CD4-positive, alpha-beta T cell (primary cell): ENCODE results near the gene PDE7B. TPM values are rescaled to one million over a fixed set of nuclear protein-coding genes. Genes with fewer than 3 reads are reported as not detected.

ENCODE experiments used
- ATAC-seq: fragments of 200-7000 bp; cut with Tn5 transposase; one replicate; pipeline ENCODE4 v1.10.0; 2022; ENCODE audit warnings: mild to moderate bottlenecking; ENCODE audit not compliant: poor library complexity
- CTCF ChIA-PET: fragments of 350-600 bp; sonication (Branson Sonifier 250); formaldehyde crosslinking; loops from one replicate; lab custom pipeline; 2021; ENCODE audit warnings: antibody characterized with exemption, inconsistent platforms; lab: Charles Lee
- POLR2A ChIA-PET: fragments of 350-600 bp; sonication (Branson Sonifier 250); formaldehyde crosslinking; loops from one replicate; lab custom pipeline; 2021; ENCODE audit warnings: antibody characterized with exemption, inconsistent platforms; lab: Charles Lee
- DNase-seq, 14 experiments: peaks; one replicate each; pipeline ENCODE4 v3.0.0-alpha.2; 2013 to 2020; ENCODE audit warnings: mixed read lengths in 2 of 14
- H3K27ac ChIP-seq, 2 donors: one replicate each; pipeline versions ENCODE4 v1.5.1 to v1.7.0; 2013; ENCODE audit warnings: low read length in 2 of 2, low read depth in 1 of 2, mild to moderate bottlenecking in 1 of 2
- H3K27me3 ChIP-seq, 2 experiments: 1 replicate in 1 of 2; 2 replicates in 1 of 2; pipeline versions ENCODE4 v1.6.1 to v1.7.0; 2013; ENCODE audit warnings: low read length in 2 of 2, control low read depth in 1 of 2, mild to moderate bottlenecking in 1 of 2, moderate library complexity in 1 of 2; ENCODE audit not compliant: insufficient read depth in 2 of 2, control insufficient read depth in 1 of 2
- H3K36me3 ChIP-seq: one replicate; pipeline ENCODE4 v1.6.1; 2013; ENCODE audit warnings: low read length, control low read depth; ENCODE audit not compliant: insufficient read depth
- H3K4me1 ChIP-seq: one replicate; pipeline ENCODE4 v1.6.1; 2013; ENCODE audit warnings: low read length, control low read depth; ENCODE audit not compliant: insufficient read depth
- H3K4me3 ChIP-seq: one replicate; pipeline ENCODE4 v1.5.1; 2013; ENCODE audit warnings: mild to moderate bottlenecking, low read length, moderate library complexity
- H3K9me3 ChIP-seq, 2 experiments: 1 replicate in 1 of 2; 2 replicates in 1 of 2; pipeline versions ENCODE4 v1.6.1 to v1.7.0; 2013; ENCODE audit warnings: low read length in 2 of 2, mild to moderate bottlenecking in 2 of 2, control low read depth in 1 of 2, moderate library complexity in 1 of 2; ENCODE audit not compliant: control insufficient read depth in 1 of 2, insufficient read depth in 1 of 2
- H3K27ac Mint-ChIP-seq: one replicate; pipeline ENCODE4 v1.8.0; 2020; ENCODE audit warnings: mixed read lengths
- H3K27me3 Mint-ChIP-seq: one replicate; pipeline ENCODE4 v1.8.0; 2021; ENCODE audit warnings: mixed read lengths
- H3K36me3 Mint-ChIP-seq: one replicate; pipeline ENCODE4 v1.8.0; 2021; ENCODE audit warnings: low read depth, mixed read lengths
- H3K4me1 Mint-ChIP-seq: one replicate; pipeline ENCODE4 v1.8.0; 2021; ENCODE audit warnings: low read depth, mixed read lengths
- H3K4me3 Mint-ChIP-seq: one replicate; pipeline ENCODE4 v1.8.0; 2020; ENCODE audit warnings: mild to moderate bottlenecking, mixed read lengths
- H3K9me3 Mint-ChIP-seq: one replicate; pipeline ENCODE4 v1.8.0; 2020; ENCODE audit warnings: mixed read lengths
- intact Hi-C, 2 experiments: fragments of 100-400 bp; cut with DNase I in 1 of 2; cut with micrococcal nuclease in 1 of 2; formaldehyde crosslinking; loops; one replicate each; pipeline versions ENCODE4 v1.15.1 to v1.9.0; 2023 to 2025; cut with DNase I, micrococcal nuclease
- total RNA-seq, 174 experiments: library from RNA in 2 of 174; stranded (reverse) in 2 of 174; gene quantifications; one replicate each; pipeline ENCODE4 v1.2.3 and lab custom pipeline; 2021 to 2026
- TF ChIP-seq, protein P1 (sequence below): fragments of 200-600 bp; IDR thresholded peaks from one replicate; pipeline ENCODE4 v1.8.0; 2022; ENCODE audit warnings: antibody characterized with exemption, mild to moderate bottlenecking

PDE7B gene
- total RNA-seq, 2 experiments from 2014 or later = 0.25 to 0.34 TPM

GRCh38 chr6:136076496-136076895, 225.0 kb downstream of the PDE7B start:
- no peak overlapping the region for H3K4me3 ChIP-seq
- no peaks in the 10 kb centered on the region for H3K9me3 ChIP-seq
- H3K27me3 ChIP-seq = no peaks in the 10 kb centered on the region
- Mint-ChIP-seq H3K27ac (no peak overlapping the region), H3K9me3 (no peaks in the 10 kb centered on the region), H3K4me1 (no peaks in the 10 kb centered on the region), H3K36me3 (no peaks in the 10 kb centered on the region), H3K4me3 (no peak overlapping the region), H3K27me3 (no peaks in the 10 kb centered on the region)
- no peak for DNase-seq
- POLR2A ChIA-PET = no interaction called here
- TF ChIP-seq, protein P1, sequence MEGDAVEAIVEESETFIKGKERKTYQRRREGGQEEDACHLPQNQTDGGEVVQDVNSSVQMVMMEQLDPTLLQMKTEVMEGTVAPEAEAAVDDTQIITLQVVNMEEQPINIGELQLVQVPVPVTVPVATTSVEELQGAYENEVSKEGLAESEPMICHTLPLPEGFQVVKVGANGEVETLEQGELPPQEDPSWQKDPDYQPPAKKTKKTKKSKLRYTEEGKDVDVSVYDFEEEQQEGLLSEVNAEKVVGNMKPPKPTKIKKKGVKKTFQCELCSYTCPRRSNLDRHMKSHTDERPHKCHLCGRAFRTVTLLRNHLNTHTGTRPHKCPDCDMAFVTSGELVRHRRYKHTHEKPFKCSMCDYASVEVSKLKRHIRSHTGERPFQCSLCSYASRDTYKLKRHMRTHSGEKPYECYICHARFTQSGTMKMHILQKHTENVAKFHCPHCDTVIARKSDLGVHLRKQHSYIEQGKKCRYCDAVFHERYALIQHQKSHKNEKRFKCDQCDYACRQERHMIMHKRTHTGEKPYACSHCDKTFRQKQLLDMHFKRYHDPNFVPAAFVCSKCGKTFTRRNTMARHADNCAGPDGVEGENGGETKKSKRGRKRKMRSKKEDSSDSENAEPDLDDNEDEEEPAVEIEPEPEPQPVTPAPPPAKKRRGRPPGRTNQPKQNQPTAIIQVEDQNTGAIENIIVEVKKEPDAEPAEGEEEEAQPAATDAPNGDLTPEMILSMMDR = no peak
- no peak overlapping the region for H3K27ac ChIP-seq
- H3K36me3 ChIP-seq = no peaks in the 10 kb centered on the region
- ATAC-seq = no peak
- no peaks in the 10 kb centered on the region for H3K4me1 ChIP-seq
- intact Hi-C loops = no loop called here
- CTCF ChIA-PET = interaction anchor here (0.6 kb wide), 1 partner anchor 14 kb away, joined by 3 read pairs; no protein-coding TSS in a partner anchor

DNA sequence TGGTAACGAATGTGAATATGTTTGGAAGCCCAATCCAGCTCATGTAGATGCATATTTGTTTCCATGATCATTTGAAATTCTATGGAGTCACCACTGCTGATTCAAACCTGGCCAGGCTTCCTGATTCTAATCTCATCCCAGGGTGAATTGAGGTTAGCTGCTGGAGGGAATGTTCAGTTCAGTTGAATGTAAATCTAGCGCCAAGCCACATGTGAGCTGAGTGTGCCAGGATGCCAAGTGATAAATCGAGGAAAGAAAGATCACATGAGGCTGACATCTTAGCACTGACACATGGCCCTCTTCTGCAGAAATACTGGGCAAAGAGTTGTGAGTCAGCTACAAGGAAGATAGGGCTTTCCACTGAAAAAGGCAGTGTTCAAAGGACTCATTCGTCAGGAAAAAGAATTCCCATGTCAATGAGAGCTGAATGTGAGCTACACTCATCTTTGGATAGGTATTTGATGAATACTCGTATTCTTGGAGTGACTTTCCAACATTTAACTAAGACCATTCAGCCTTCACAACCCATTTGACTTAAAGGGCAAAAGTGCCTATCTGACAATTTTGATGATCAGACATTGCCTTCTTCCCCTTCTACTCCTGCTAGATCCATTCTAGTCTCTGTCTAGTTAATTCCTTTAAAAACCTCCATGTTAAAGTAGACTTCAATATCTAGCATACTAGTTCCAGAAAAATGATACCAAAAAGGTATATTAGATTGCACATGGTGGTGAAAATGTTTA, 226.5 kb downstream of the PDE7B start:
- intact Hi-C loops = no loop called here
- DNase-seq (no peak), ATAC-seq (no peak)
- TF ChIP-seq, protein P1 = no peak
- Mint-ChIP-seq H3K4me1 (no peaks in the 10 kb centered on the region), H3K4me3 (no peak overlapping the region), H3K27ac (no peak overlapping the region), H3K9me3 (no peaks in the 10 kb centered on the region), H3K27me3 (no peaks in the 10 kb centered on the region), H3K36me3 (no peaks in the 10 kb centered on the region)
- Histone ChIP-seq H3K4me1 (no peaks in the 10 kb centered on the region), H3K9me3 (no peaks in the 10 kb centered on the region), H3K27me3 (no peaks in the 10 kb centered on the region), H3K36me3 (no peaks in the 10 kb centered on the region), H3K27ac (no peak overlapping the region), H3K4me3 (no peak overlapping the region)
- ChIA-PET POLR2A (no interaction called here), CTCF (no interaction called here)

GRCh38 chr6:136079701-136080565, 228.4 kb downstream of the PDE7B start:
- DNase-seq = no peak
- no peaks in the 10 kb centered on the region for H3K9me3 Mint-ChIP-seq
- Histone ChIP-seq H3K36me3 (no peaks in the 10 kb centered on the region), H3K4me1 (no peaks in the 10 kb centered on the region), H3K9me3 (no peaks in the 10 kb centered on the region), H3K27me3 (no peaks in the 10 kb centered on the region), H3K27ac (no peak overlapping the region), H3K4me3 (no peak overlapping the region)
- intact Hi-C loops = no loop called here
- no peak overlapping the region for H3K4me3 Mint-ChIP-seq
- ATAC-seq = no peak
- H3K27ac Mint-ChIP-seq = no peak overlapping the region
- CTCF ChIA-PET = interaction anchor here (0.6 kb wide), 1 partner anchor 295 kb away, joined by 3 read pairs; no protein-coding TSS in a partner anchor
- no peaks in the 10 kb centered on the region for H3K27me3 Mint-ChIP-seq
- H3K36me3 Mint-ChIP-seq = no peaks in the 10 kb centered on the region
- POLR2A ChIA-PET = no interaction called here
- H3K4me1 Mint-ChIP-seq = no peaks in the 10 kb centered on the region
- TF ChIP-seq, protein P1 = no peak
